ENCODE data around the gene KIF23.
A peak's percentile ranks its signal among the peaks of the same experiment; 100 is the strongest.

KIF23 gene

GRCh38 chr15:69402816-69403215, 11.3 kb upstream of the KIF23 start:
- no peak for TF ChIP-seq JUND (IDR thresholded peaks at IDR 0.05; ENCODE audit: low read depth)
- in situ Hi-C loops (cut with HindIII; ENCODE audit: low pct_unique_long_range_greater_than_20kb, low sequenced_read_pairs), result no loop called here
- no peak for DNase-seq (ENCODE audit: low read depth in 1 of 2, low spot score in 1 of 2)

GRCh38 chr15:69403594-69403993, 10.6 kb upstream of the KIF23 start:
- no peak for DNase-seq (ENCODE audit: low read depth in 1 of 2, low spot score in 1 of 2)
- no peak for TF ChIP-seq JUND (IDR thresholded peaks at IDR 0.05; ENCODE audit: low read depth)
- in situ Hi-C loops (cut with HindIII; ENCODE audit: low pct_unique_long_range_greater_than_20kb, low sequenced_read_pairs), result no loop called here

GRCh38 chr15:69405110-69405509, 9.0 kb upstream of the KIF23 start:
- no peak for DNase-seq (ENCODE audit: low read depth in 1 of 2, low spot score in 1 of 2)
- in situ Hi-C loops (cut with HindIII; ENCODE audit: low pct_unique_long_range_greater_than_20kb, low sequenced_read_pairs), result no loop called here
- TF ChIP-seq JUND (IDR thresholded peaks at IDR 0.05; ENCODE audit: low read depth), result no peak

- no peak for TF ChIP-seq JUND (IDR thresholded peaks at IDR 0.05; ENCODE audit: low read depth)
- in situ Hi-C loops (cut with HindIII; ENCODE audit: low pct_unique_long_range_greater_than_20kb, low sequenced_read_pairs), result no loop called here
- peak in 1 of 2 experiments; percentile 60 for DNase-seq (ENCODE audit: low read depth in 1 of 2, low spot score in 1 of 2)
These were observed 6.3 kb upstream of the KIF23 start for GRCh38 chr15:69407719-69408400.

DNA sequence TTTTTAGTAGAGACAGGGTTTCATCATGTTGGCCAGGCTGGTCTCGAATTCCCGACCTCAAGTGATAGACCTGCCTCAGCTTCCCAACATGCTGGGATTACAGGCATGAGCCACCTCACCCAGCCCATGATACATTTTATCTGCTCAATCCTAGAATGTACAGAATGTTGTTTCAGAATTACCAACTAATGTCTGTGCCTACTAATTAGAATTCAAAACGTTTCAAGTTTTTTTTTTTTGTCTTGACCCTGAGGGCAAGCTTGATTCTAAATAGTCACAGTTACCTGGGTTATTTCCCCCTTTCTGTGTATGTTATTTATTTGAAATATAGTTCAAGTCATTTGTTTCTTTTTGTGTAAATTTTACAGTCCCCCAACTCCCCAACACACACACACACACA, 5.3 kb upstream of the KIF23 start:
- no peak for TF ChIP-seq JUND (IDR thresholded peaks at IDR 0.05; ENCODE audit: low read depth)
- no peak for DNase-seq (ENCODE audit: low read depth in 1 of 2, low spot score in 1 of 2)
- in situ Hi-C loops (cut with HindIII; ENCODE audit: low pct_unique_long_range_greater_than_20kb, low sequenced_read_pairs), result no loop called here

DNA sequence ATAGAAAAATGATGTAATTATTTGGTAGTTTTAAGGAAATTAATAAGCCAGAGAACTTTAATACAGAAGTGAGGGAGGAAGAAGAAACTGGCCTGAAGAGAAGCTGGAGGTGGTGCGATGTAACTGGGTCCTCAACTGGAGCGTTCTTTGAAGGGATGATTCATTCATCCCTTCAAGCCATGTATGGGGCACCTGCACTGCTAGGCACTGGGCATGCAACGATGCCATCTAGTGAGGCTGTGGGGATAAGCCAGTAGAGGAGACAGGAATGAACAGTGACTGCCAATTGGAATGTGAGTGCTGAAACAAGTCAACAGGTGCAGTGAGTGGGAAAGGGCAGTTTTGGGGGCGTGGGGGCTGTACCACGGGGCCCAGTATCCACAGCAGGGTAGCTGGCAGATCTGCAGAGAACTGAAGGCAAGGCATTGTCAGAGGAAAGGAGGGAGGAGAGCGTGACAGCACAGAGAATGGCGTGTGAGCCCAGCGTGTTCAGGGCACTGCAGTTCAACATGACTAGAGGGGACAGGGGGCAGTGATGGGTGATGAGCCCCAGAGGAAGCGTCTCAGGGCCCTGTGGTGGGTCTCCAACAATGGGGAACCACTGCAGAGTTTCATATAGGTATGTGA, 3.8 kb upstream of the KIF23 start:
- no peak for TF ChIP-seq JUND (IDR thresholded peaks at IDR 0.05; ENCODE audit: low read depth)
- DNase-seq (ENCODE audit: low read depth in 1 of 2, low spot score in 1 of 2), result peak; percentile 80 to 91
- in situ Hi-C loops (cut with HindIII; ENCODE audit: low pct_unique_long_range_greater_than_20kb, low sequenced_read_pairs), result no loop called here

DNA sequence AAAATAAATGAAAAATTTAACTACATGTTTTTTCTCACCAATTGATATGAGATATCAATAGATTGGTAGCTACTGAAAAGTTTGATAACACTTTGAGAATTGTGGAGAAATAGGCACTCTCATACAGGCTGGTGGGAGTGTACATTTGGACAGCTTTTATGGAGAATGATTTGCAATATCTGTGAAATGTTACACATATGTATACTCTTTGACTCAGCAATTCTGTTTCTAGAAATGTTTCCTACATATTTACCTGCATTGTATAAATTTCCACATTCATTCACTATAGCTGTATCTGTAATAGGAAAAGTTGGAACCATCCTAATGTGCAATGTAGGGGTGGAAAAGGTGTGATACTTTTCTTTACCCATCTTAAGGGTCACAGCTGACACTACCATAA, 1.9 kb upstream of the KIF23 start:
- DNase-seq (ENCODE audit: low read depth in 1 of 2, low spot score in 1 of 2), result no peak
- TF ChIP-seq JUND (IDR thresholded peaks at IDR 0.05; ENCODE audit: low read depth), result no peak
- in situ Hi-C loops (cut with HindIII; ENCODE audit: low pct_unique_long_range_greater_than_20kb, low sequenced_read_pairs), result no loop called here

DNA sequence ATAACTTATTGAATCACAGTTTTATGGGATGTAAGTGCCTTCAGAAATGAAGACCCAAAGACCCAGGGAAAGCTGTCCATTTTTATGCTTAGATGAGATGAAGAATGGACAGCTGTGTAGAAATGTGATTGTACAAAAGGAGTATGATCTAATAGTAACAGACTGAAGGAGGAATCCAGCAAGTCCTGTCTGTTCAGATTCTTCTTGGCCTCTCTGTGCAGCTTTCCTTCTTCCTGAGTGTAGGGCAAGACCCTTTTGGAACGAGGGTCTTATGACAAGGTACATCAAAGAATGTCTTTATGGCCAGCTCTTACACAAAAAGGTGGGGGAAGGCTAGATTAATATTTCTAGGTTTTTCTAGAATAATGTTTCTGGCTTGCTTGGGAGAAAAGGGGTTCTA, 1.4 kb upstream of the KIF23 start:
- TF ChIP-seq JUND (IDR thresholded peaks at IDR 0.05; ENCODE audit: low read depth), result no peak
- peak in 1 of 2 experiments; percentile 50 for DNase-seq (ENCODE audit: low read depth in 1 of 2, low spot score in 1 of 2)
- in situ Hi-C loops (cut with HindIII; ENCODE audit: low pct_unique_long_range_greater_than_20kb, low sequenced_read_pairs), result no loop called here

DNA sequence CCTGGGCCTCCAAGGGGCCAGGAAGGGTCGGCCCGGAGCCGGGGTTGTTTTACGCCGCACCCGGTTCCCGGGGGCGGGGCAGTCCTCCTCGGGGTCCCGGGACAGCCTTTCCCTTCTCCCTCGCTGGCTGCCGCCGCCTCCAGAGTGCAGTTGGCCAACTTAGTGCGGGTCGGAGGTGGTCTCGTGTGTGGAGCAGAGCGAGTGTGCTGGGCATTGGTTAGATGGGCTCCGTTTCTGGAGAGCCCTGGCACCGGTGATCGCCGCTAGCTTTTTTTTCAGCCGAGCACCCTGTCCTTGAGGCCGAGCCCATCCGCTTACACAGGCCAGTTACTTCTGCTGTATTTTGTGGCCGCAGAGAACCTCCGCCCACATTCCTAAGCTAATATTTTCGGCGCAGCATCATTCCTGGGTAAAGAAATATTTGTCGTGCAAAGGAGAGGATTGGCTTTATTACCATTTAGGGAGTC, 585 bp downstream of the KIF23 start:
- no peak for TF ChIP-seq JUND (IDR thresholded peaks at IDR 0.05; ENCODE audit: low read depth)
- peak; percentile 55 to 85 for DNase-seq (ENCODE audit: low read depth in 1 of 2, low spot score in 1 of 2)
- in situ Hi-C loops (cut with HindIII; ENCODE audit: low pct_unique_long_range_greater_than_20kb, low sequenced_read_pairs), result no loop called here

GRCh38 chr15:69415381-69415780, 1.2 kb downstream of the KIF23 start:
- no peak for DNase-seq (ENCODE audit: low read depth in 1 of 2, low spot score in 1 of 2)
- in situ Hi-C loops (cut with HindIII; ENCODE audit: low pct_unique_long_range_greater_than_20kb, low sequenced_read_pairs), result no loop called here
- no peak for TF ChIP-seq JUND (IDR thresholded peaks at IDR 0.05; ENCODE audit: low read depth)

DNA sequence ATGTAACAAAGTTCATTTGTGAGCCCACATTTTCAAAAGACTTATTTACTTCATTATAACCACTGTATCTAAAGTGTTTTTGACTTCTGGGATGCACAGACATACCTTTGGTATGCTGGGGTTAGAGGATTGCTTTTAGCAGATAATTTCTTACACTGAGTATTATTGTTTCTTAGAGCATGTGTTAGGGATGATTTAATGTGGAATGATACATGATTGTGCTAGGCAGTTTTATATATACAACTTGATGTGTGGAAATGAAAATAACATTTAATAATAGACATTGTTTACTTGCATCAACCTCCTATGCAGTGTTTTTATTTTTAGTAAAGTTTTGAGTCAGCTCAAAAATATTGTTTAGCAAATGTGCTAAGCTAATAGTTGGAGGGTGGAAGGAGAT, 3.4 kb downstream of the KIF23 start:
- DNase-seq (ENCODE audit: low read depth in 1 of 2, low spot score in 1 of 2), result no peak
- in situ Hi-C loops (cut with HindIII; ENCODE audit: low pct_unique_long_range_greater_than_20kb, low sequenced_read_pairs), result no loop called here
- no peak for TF ChIP-seq JUND (IDR thresholded peaks at IDR 0.05; ENCODE audit: low read depth)

GRCh38 chr15:69421498-69421897, 7.3 kb downstream of the KIF23 start:
- TF ChIP-seq JUND (IDR thresholded peaks at IDR 0.05; ENCODE audit: low read depth), result no peak
- no peak for DNase-seq (ENCODE audit: low read depth in 1 of 2, low spot score in 1 of 2)
- in situ Hi-C loops (cut with HindIII; ENCODE audit: low pct_unique_long_range_greater_than_20kb, low sequenced_read_pairs), result no loop called here

GRCh38 chr15:69422336-69422895, 8.3 kb downstream of the KIF23 start:
- TF ChIP-seq JUND (IDR thresholded peaks at IDR 0.05; ENCODE audit: low read depth), result 0 out of 2 replicates have a peak, but pooled peaks have one; percentile 7
- DNase-seq (ENCODE audit: low read depth in 1 of 2, low spot score in 1 of 2), result peak; percentile 13 to 87
- in situ Hi-C loops (cut with HindIII; ENCODE audit: low pct_unique_long_range_greater_than_20kb, low sequenced_read_pairs), result no loop called here
